NCI-H1930 (cell line): ENCODE measurements around the gene RAB43.

Experiments used
- DNase-seq, 2 experiments: peaks; one replicate each; lab custom pipeline; 2025; lab: John Stamatoyannopoulos, UW

Gene RAB43

GRCh38 chr3:129038121-129038855, 83.3 kb downstream of the RAB43 start:
- DNase-seq, result no peak
